ENCODE results near the gene TYMP. TPM values are rescaled to one million over a fixed set of nuclear protein-coding genes. Genes with fewer than 3 reads are reported as not detected.

The TYMP gene
- total RNA-seq, 1 experiment from 2014 or later, result 5.9 TPM

DNA sequence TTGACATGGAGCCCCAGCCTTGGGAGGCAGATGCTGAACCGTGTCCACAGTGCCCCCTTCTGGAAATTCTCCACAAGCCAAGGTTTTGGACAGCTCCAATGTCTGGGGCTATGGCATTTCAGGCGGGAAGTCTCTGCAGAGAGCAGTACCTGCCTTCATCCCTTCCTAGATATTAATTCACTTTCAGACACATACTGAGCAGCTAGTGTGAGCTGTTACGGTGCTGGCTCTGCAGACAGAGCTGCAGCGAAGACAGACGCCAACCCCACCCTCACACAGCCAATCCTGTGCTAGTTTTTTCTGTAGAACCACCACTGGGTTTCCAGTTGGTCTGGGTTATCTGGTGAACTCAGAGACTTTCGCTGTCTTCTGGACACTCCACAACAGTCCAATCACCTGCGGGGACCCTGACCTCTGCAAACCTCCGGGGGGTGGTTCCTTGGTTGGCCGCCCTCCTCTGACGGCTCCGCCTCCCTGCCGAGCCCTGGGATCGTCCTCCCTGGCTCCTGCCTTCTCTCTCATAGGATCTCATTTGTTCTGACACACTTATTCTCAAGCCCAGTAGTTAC is 31.4 kb downstream of the TYMP start:
- DNase-seq, result peak; percentile 67 to 72
- H3K36me3 ChIP-seq (ENCODE audit: low read depth), result no peaks in the 10 kb centered on the region
- H3K4me2 ChIP-seq, result peak overlapping the region; percentile 66
- H3K27me3 ChIP-seq (ENCODE audit: insufficient read depth, low read depth), result no peaks in the 10 kb centered on the region
- POLR2A ChIA-PET (ENCODE audit: unreplicated experiment), result interaction anchor here (0.6 kb wide), 2 partner anchors 16 to 254 kb away, joined by 4 read pairs; partner anchors contain the start of gene TUBGCP6
- H2AFZ ChIP-seq, result peak overlapping the region; percentile 5; the same call in 1 of the 2 replicates
- H3F3A ChIP-seq (ENCODE audit: insufficient read depth, low read depth), result peaks cover 45% of the 10 kb centered on the region
- no peaks in the 10 kb centered on the region for H3K79me2 ChIP-seq (ENCODE audit: low read depth)
- 0 out of 2 replicates have a peak, but pooled peaks cover 3% of the 10 kb centered on the region for H4K20me1 ChIP-seq (ENCODE audit: insufficient read depth)
- no TSS peak for BruUV-seq (replicated peaks)
- peak overlapping the region; percentile 22; the same call in 1 of the 2 replicates for H3K4me3 ChIP-seq
- H3K9me3 ChIP-seq (ENCODE audit: insufficient read depth, low read depth), result no peaks in the 10 kb centered on the region
- H3K9me2 ChIP-seq (ENCODE audit: insufficient read depth), result no peaks in the 10 kb centered on the region
- CTCF ChIA-PET, result interaction anchor here (0.7 kb wide), 1 partner anchor 60 kb away, joined by 4 read pairs; no protein-coding TSS in a partner anchor
- intact Hi-C loops (cut with micrococcal nuclease; ENCODE audit: unreplicated experiment), result loop anchor here (2.0 to 5.0 kb wide), 3 partner anchors 36 to 258 kb away; no protein-coding TSS in a partner anchor
- no peak overlapping the region for H3K27ac ChIP-seq
- TF ChIP-seq CTCF (conservative IDR thresholded peaks at IDR 0.05), result peak; percentile 88
- no peak for TF ChIP-seq EZH2 (IDR thresholded peaks at IDR 0.05; ENCODE audit: low read depth)
- peaks cover 12% of the 10 kb centered on the region for H3K4me1 ChIP-seq (replicated peaks; ENCODE audit: insufficient read depth)

DNA sequence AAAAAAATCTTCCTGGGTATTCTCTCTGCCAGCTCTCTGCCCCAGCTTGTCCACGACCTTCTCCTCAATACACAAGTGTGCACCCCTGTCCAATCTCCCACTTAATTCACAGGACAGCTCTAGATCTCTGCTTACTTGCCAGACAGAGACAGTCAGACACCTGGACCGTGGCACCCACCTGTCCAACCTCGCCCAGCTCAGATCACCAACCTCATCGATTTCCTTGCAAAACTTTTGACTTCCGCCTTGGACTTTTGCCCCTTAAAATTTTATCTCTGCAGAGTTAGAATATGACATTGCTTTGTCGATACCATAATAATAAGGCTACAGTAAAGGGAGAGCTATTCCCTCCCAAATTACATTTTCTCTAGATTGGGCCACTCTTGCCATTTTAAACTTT is 32.7 kb downstream of the TYMP start:
- H3K9me3 ChIP-seq (ENCODE audit: insufficient read depth, low read depth), result no peaks in the 10 kb centered on the region
- H3K27ac ChIP-seq, result no peak overlapping the region
- no peak for DNase-seq
- POLR2A ChIA-PET (ENCODE audit: unreplicated experiment), result no interaction called here
- peaks cover 12% of the 10 kb centered on the region for H3K4me1 ChIP-seq (replicated peaks; ENCODE audit: insufficient read depth)
- H4K20me1 ChIP-seq (ENCODE audit: insufficient read depth), result no peaks in the 10 kb centered on the region
- no peaks in the 10 kb centered on the region for H3K9me2 ChIP-seq (ENCODE audit: insufficient read depth)
- no peak overlapping the region for H3K4me3 ChIP-seq
- no peak overlapping the region for H3K4me2 ChIP-seq
- H3F3A ChIP-seq (ENCODE audit: insufficient read depth, low read depth), result peaks cover 45% of the 10 kb centered on the region
- no peak for TF ChIP-seq EZH2 (IDR thresholded peaks at IDR 0.05; ENCODE audit: low read depth)
- TF ChIP-seq CTCF (conservative IDR thresholded peaks at IDR 0.05), result no peak
- no peak overlapping the region for H2AFZ ChIP-seq
- H3K27me3 ChIP-seq (ENCODE audit: insufficient read depth, low read depth), result no peaks in the 10 kb centered on the region
- CTCF ChIA-PET, result no interaction called here
- BruUV-seq (replicated peaks), result no TSS peak
- no peaks in the 10 kb centered on the region for H3K79me2 ChIP-seq (ENCODE audit: low read depth)
- intact Hi-C loops (cut with micrococcal nuclease; ENCODE audit: unreplicated experiment), result loop anchor here (5.0 kb wide), 2 partner anchors 35 to 55 kb away; no protein-coding TSS in a partner anchor
- H3K36me3 ChIP-seq (ENCODE audit: low read depth), result no peaks in the 10 kb centered on the region

GRCh38 chr22:50490531-50491308 is 39.1 kb downstream of the TYMP start:
- intact Hi-C loops (cut with micrococcal nuclease; ENCODE audit: unreplicated experiment), result no loop called here
- TF ChIP-seq CTCF (conservative IDR thresholded peaks at IDR 0.05) (no peak), EZH2 (IDR thresholded peaks at IDR 0.05; ENCODE audit: low read depth) (no peak)
- H3K27me3 ChIP-seq (ENCODE audit: insufficient read depth, low read depth), result no peaks in the 10 kb centered on the region
- H3K27ac ChIP-seq, result no peak overlapping the region
- no peaks in the 10 kb centered on the region; the same call in 1 of the 2 replicates for H3F3A ChIP-seq (ENCODE audit: insufficient read depth, low read depth)
- ChIA-PET CTCF (no interaction called here), POLR2A (ENCODE audit: unreplicated experiment) (interaction anchor here (0.6 kb wide), 1 partner anchor 133 kb away, joined by 3 read pairs; no protein-coding TSS in a partner anchor)
- no peak overlapping the region for H3K4me3 ChIP-seq
- H3K79me2 ChIP-seq (ENCODE audit: low read depth), result no peaks in the 10 kb centered on the region
- DNase-seq, result no peak
- no TSS peak for BruUV-seq (replicated peaks)
- H2AFZ ChIP-seq, result no peak overlapping the region
- H4K20me1 ChIP-seq (ENCODE audit: insufficient read depth), result no peaks in the 10 kb centered on the region
- no peaks in the 10 kb centered on the region for H3K9me3 ChIP-seq (ENCODE audit: insufficient read depth, low read depth)
- no peak overlapping the region for H3K4me2 ChIP-seq
- H3K36me3 ChIP-seq (ENCODE audit: low read depth), result no peaks in the 10 kb centered on the region
- no peaks in the 10 kb centered on the region for H3K9me2 ChIP-seq (ENCODE audit: insufficient read depth)
- H3K4me1 ChIP-seq (replicated peaks; ENCODE audit: insufficient read depth), result 0 out of 2 replicates have a peak, but pooled peaks cover 4% of the 10 kb centered on the region
